Esophagus muscularis mucosa (tissue), 4 donors: Measurements from ENCODE around the gene CHFR. TPM values are rescaled to one million over a fixed set of nuclear protein-coding genes. Genes with fewer than 3 reads are reported as not detected.

Source experiments
- DNase-seq: peaks from one replicate; pipeline ENCODE4 v3.0.0-alpha.2; 2017; ENCODE audit errors: extremely low spot score
- H3K27ac ChIP-seq, 4 donors: fragments of 200-600 bp; sonication (generic); replicated peaks in 1 of 4; 1 replicate in 3 of 4; 2 replicates in 1 of 4; pipeline ENCODE4 v1.5.1; 2016 to 2019; ENCODE audit warnings: mild to moderate bottlenecking in 1 of 4
- H3K27me3 ChIP-seq, 4 donors: fragments of 200-600 bp; sonication (generic); one replicate each; pipeline versions ENCODE4 v1.5.1 to v1.6.0; 2016 to 2019
- H3K36me3 ChIP-seq, 4 donors: fragments of 200-600 bp; sonication (generic); one replicate each; pipeline ENCODE4 v1.5.1; 2016 to 2019
- H3K4me1 ChIP-seq, 4 donors: fragments of 200-600 bp; sonication (generic); one replicate each; pipeline ENCODE4 v1.5.1; 2016 to 2019
- H3K4me3 ChIP-seq, 4 donors: fragments of 200-600 bp; sonication (generic); 1 replicate in 2 of 4; 2 replicates in 2 of 4; pipeline ENCODE4 v1.5.1; 2016 to 2019; ENCODE audit warnings: mild to moderate bottlenecking in 4 of 4, moderate library complexity in 1 of 4
- H3K9me3 ChIP-seq, 4 donors: fragments of 200-600 bp; sonication (generic); 1 replicate in 3 of 4; 2 replicates in 1 of 4; pipeline ENCODE4 v1.5.1; 2016 to 2019
- EP300 ChIP-seq: sonication (generic); formaldehyde crosslinking; IDR thresholded peaks from one replicate; pipeline ENCODE4 v1.6.1; 2017; ENCODE audit warnings: antibody characterized with exemption
- POLR2A ChIP-seq: fragments of 450-650 bp; IDR thresholded peaks from one replicate; pipeline ENCODE4 v1.6.1; 2017; ENCODE audit warnings: antibody characterized with exemption, moderate library complexity, mild to moderate bottlenecking, low read depth
- POLR2AphosphoS5 ChIP-seq, 2 donors: sonication (generic); formaldehyde crosslinking; IDR thresholded peaks; one replicate each; pipeline ENCODE4 v1.6.1; 2017; ENCODE audit warnings: antibody characterized with exemption in 2 of 2
- WGBS: methylation state at CpG from one replicate; pipeline ENCODE4 v1.1.5; 2018; 5-methylcytosine and 5-hydroxymethylcytosine counted together
- intact Hi-C: fragments of 100-400 bp; cut with DNase I; formaldehyde crosslinking; loops from one replicate; pipeline ENCODE4 v1.15.1; 2023
- total RNA-seq, 4 donors: library from RNA; depleted of rRNA; stranded (reverse); fragments of >200 nt; gene quantifications; one replicate each; pipeline versions ENCODE4 v1.1.0 to v1.2.1, GENCODE V29; 2016
- TF ChIP-seq, protein P1 (sequence below), 3 experiments: fragments of 200-600 bp in 2 of 3; fragments of 450-650 bp in 1 of 3; sonication (generic) in 2 of 3; IDR thresholded peaks; one replicate each; pipeline ENCODE4 v1.5.1; 2017 to 2019; ENCODE audit warnings: antibody characterized with exemption in 3 of 3, mild to moderate bottlenecking in 2 of 3, moderate library complexity in 1 of 3

CHFR gene
- total RNA-seq, 4 donors from 2014 or later: 35.7 to 41.7 (median 40.0) TPM

DNA sequence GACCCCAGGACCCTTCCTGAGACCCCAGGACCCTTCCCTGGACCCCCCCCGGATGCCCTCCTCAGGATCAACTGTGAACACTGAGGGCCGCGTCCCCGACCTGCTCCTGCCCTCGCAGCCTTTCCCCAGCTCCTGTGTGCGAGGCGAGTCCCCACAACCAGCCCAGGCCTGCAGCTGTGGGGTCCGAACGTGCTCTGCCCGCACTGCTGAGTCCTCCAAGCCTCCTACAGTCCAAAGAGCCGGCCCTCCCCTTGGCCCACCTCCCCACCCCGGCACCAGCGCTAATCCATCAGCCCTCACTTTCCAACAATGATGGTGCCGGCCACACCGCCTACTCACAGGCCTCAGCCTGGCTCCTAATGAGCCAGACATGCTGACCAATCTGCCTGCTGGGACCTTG is 99.5 kb downstream of the CHFR start:
- no peaks in the 10 kb centered on the region for H3K4me1 ChIP-seq
- DNase-seq: no peak
- H3K4me3 ChIP-seq: no peak overlapping the region
- H3K27me3 ChIP-seq: no peaks in the 10 kb centered on the region
- H3K27ac ChIP-seq: no peak overlapping the region
- peaks cover 64 to 98% (median 90%) of the 10 kb centered on the region in 4 donors for H3K36me3 ChIP-seq
- H3K9me3 ChIP-seq: no peaks in the 10 kb centered on the region
- WGBS: 98% methylated on average over 15 of the region's 15 CpGs
- TF ChIP-seq POLR2A (no peak), EP300 (no peak), POLR2AphosphoS5 (IDR thresholded peaks at IDR 0.05) (no peak)
- TF ChIP-seq, protein P1, sequence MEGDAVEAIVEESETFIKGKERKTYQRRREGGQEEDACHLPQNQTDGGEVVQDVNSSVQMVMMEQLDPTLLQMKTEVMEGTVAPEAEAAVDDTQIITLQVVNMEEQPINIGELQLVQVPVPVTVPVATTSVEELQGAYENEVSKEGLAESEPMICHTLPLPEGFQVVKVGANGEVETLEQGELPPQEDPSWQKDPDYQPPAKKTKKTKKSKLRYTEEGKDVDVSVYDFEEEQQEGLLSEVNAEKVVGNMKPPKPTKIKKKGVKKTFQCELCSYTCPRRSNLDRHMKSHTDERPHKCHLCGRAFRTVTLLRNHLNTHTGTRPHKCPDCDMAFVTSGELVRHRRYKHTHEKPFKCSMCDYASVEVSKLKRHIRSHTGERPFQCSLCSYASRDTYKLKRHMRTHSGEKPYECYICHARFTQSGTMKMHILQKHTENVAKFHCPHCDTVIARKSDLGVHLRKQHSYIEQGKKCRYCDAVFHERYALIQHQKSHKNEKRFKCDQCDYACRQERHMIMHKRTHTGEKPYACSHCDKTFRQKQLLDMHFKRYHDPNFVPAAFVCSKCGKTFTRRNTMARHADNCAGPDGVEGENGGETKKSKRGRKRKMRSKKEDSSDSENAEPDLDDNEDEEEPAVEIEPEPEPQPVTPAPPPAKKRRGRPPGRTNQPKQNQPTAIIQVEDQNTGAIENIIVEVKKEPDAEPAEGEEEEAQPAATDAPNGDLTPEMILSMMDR (IDR thresholded peaks at IDR 0.05): no peak
- intact Hi-C loops: no loop called here

DNA sequence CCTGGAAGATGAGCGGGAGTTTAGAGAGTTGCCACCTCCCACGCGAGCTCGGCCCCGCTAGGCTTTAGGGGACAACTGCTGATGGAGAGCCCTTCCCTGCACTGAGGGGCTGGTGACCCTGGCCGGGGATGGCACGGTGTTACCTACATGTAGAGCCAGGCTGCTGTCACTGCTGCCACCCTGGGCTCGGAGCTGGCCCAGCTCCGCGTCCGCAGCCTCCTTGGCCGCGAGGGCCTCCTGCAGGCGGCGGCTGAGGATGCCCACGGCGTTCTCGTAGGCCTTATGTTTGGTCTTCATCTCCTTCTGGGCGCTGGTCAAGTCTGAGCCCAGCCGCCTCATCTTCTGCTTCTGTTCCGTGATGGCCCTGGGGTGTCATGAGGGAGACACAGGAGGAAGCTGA is 101.2 kb downstream of the CHFR start:
- TF ChIP-seq POLR2A (no peak), EP300 (no peak), POLR2AphosphoS5 (IDR thresholded peaks at IDR 0.05) (no peak)
- TF ChIP-seq, protein P1 (IDR thresholded peaks at IDR 0.05): no peak
- WGBS: 94% methylated on average over 19 of the region's 21 CpGs
- H3K36me3 ChIP-seq: peaks cover 77 to 100% (median 92%) of the 10 kb centered on the region in 4 donors

DNA sequence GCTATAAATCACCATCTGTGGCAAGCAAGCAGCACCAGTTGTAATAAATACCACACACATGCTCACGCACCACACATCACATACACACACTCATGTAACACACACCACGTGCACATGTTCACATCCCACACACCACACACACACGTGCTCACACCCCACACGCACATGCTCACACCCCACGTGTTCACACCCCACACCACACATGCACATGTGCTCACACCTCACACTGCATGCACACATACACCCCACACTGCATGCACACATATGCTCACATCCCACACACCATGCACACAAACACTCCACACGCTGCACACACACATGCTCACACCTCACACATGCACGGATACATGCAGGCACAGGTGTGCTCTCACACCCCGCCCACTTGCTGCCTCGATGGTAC is 102.8 kb downstream of the CHFR start:
- TF ChIP-seq, protein P1 (IDR thresholded peaks at IDR 0.05): no peak
- TF ChIP-seq POLR2A: no peak
- TF ChIP-seq POLR2AphosphoS5 (IDR thresholded peaks at IDR 0.05): no peak
- Histone ChIP-seq H3K27me3 (no peaks in the 10 kb centered on the region), H3K27ac (no peak overlapping the region), H3K4me3 (no peak overlapping the region), H3K36me3 (peaks cover 79 to 100% (median 93%) of the 10 kb centered on the region in 4 donors), H3K9me3 (no peaks in the 10 kb centered on the region), H3K4me1 (no peaks in the 10 kb centered on the region)
- no peak for DNase-seq
- 87% methylated on average over 9 of the region's 9 CpGs for WGBS
- intact Hi-C loops: no loop called here

More for the DNA sequence above, 101.2 kb downstream of the CHFR start:
- intact Hi-C loops: no loop called here
- H3K27ac ChIP-seq: no peak overlapping the region
- no peaks in the 10 kb centered on the region for H3K27me3 ChIP-seq
- no peak for DNase-seq
- no peaks in the 10 kb centered on the region for H3K9me3 ChIP-seq
- H3K4me3 ChIP-seq: no peak overlapping the region
- no peaks in the 10 kb centered on the region for H3K4me1 ChIP-seq

DNA sequence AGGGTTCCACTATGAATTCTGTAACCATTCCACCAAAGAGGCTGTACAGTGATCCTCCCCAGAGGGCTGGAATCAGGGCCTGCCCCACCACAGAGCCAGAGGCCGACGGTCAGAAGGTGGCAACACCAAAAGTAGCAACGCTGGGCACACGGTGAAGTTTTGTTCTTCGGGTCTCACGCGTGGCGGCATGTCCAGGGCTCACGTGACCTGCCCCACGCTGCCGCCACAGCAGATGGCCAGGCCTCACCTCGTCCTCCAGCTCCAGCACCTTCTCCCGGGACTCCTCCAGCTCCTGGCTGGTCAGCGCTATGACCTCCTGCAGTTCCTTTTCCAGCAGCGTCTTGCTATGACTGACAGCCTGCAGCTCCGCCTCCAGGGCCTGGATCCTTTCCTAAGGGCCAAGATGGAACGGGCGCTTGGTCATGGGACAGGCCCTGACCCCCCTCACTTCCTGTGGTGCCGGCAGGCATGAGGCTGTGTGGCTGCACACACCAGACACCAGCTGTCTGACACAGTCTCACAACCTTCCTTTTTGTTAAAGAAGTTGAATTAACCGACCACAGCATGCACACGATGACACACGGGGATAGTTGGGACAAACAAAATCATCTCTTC is 103.4 kb downstream of the CHFR start:
- 79% methylated on average over 10 of the region's 22 CpGs for WGBS
- peaks cover 79 to 100% (median 92%) of the 10 kb centered on the region in 4 donors for H3K36me3 ChIP-seq
- no peaks in the 10 kb centered on the region for H3K9me3 ChIP-seq
- no peak overlapping the region for H3K27ac ChIP-seq
- no peaks in the 10 kb centered on the region for H3K4me1 ChIP-seq
- intact Hi-C loops: no loop called here
- TF ChIP-seq POLR2A (no peak), EP300 (no peak), POLR2AphosphoS5 (IDR thresholded peaks at IDR 0.05) (no peak)
- TF ChIP-seq, protein P1 (IDR thresholded peaks at IDR 0.05): no peak
- no peak for DNase-seq
- H3K27me3 ChIP-seq: no peaks in the 10 kb centered on the region
- no peak overlapping the region for H3K4me3 ChIP-seq

Other genes starting within 250 kb of the CHFR start
- 10 to 100 TPM; 17.2 to 32.4 (median 24.8) TPM for gene POLE, start 200.3 kb downstream of the CHFR start, total RNA-seq
- 10 to 100 TPM; 39.7 to 68.4 (median 55.8) TPM for gene PXMP2, start 200.0 kb downstream of the CHFR start, total RNA-seq
- 10 to 100 TPM; 19.9 to 37.0 (median 26.9) TPM for gene PGAM5, start 176.8 kb downstream of the CHFR start, total RNA-seq
- 10 to 100 TPM; 40.2 to 47.2 (median 45.4) TPM for gene ANKLE2, start 125.8 kb downstream of the CHFR start, total RNA-seq
- 100 to 1,000 TPM in 2 of 4 donors, 10 to 100 TPM in 2; 72.3 to 123 (median 93.4) TPM for gene GOLGA3, start 58.7 kb downstream of the CHFR start, total RNA-seq
- 1 to 10 TPM; 5.5 to 9.0 (median 6.1) TPM for gene ZNF605, start 68.7 kb upstream of the CHFR start, total RNA-seq
- 10 to 100 TPM in 2 of 4 donors, 1 to 10 TPM in 2; 9.6 to 15.8 (median 10.9) TPM for gene ZNF26, start 98.8 kb upstream of the CHFR start, total RNA-seq
- 10 to 100 TPM; 19.5 to 21.2 (median 20.7) TPM for gene ZNF84, start 149.9 kb upstream of the CHFR start, total RNA-seq
- 10 to 100 TPM; 12.0 to 13.8 (median 13.1) TPM for gene ZNF140, start 193.3 kb upstream of the CHFR start, total RNA-seq
- gene ZNF891, start 242.7 kb upstream of the CHFR start, total RNA-seq: 1 to 10 TPM; 1.8 to 4.6 (median 2.6) TPM
- gene ZNF10, start 243.0 kb upstream of the CHFR start, total RNA-seq: 10 to 100 TPM in 2 of 4 donors, 1 to 10 TPM in 2; 3.4 to 15.4 (median 9.7) TPM